Suppressor macrophage treated with lipopolysaccharide for 1 hour (primary cell): ENCODE measurements around the gene EVX2.
A peak's percentile ranks its signal among the peaks of the same experiment; 100 is the strongest.

ENCODE experiments used
- DNase-seq, 3 donors: peaks; one replicate each; pipeline ENCODE4 v3.0.0-alpha.2; 2020 to 2022

EVX2 gene

DNA sequence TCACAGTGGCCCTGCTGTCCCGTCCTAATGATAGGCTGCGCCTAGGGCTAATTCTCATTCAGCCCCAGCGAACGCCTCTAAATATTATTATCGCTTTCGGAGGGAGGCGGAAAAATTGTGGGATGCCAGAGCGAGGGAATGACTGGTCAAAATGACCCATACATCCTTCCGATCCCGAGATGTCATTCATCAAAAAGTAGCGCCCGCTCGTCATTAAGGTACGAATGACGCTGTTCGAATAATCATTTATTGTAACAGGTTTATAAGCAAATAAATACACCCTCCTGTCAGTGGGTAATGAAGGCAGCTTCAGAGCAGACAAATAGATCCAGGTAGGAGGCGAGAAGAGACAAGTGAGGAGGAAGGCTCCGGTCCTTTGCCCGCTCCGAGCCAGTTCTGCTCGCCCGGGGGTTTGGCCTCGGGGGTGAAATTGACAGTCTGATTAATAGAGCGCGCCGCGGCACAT, at the start of gene EVX2:
EVX2 (minus strand) TSS at position 167 of the 466 bp plus-strand sequence. CDS start 186 bp downstream, outside the sequence.
- no peak for DNase-seq

DNA sequence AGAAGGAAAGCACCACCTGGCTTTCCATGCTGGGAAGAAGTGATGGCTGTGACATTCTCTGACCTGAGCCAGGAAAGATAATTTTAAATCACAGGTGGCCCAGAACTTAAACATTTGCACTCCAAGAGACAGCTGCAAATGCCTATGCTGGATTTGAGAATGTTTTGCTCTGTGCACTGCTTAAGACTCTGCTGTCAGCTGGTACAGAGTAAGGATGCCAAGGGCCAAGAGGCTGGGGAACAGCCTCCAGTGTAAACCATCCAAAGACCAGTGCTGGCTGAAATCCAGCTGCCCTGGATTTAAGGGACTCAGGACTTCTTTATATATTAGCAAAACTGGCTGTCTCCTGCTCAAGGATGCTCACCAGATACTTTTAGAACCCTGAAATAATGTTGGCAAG, 49.6 kb upstream of the EVX2 start:
- no peak for DNase-seq

DNA sequence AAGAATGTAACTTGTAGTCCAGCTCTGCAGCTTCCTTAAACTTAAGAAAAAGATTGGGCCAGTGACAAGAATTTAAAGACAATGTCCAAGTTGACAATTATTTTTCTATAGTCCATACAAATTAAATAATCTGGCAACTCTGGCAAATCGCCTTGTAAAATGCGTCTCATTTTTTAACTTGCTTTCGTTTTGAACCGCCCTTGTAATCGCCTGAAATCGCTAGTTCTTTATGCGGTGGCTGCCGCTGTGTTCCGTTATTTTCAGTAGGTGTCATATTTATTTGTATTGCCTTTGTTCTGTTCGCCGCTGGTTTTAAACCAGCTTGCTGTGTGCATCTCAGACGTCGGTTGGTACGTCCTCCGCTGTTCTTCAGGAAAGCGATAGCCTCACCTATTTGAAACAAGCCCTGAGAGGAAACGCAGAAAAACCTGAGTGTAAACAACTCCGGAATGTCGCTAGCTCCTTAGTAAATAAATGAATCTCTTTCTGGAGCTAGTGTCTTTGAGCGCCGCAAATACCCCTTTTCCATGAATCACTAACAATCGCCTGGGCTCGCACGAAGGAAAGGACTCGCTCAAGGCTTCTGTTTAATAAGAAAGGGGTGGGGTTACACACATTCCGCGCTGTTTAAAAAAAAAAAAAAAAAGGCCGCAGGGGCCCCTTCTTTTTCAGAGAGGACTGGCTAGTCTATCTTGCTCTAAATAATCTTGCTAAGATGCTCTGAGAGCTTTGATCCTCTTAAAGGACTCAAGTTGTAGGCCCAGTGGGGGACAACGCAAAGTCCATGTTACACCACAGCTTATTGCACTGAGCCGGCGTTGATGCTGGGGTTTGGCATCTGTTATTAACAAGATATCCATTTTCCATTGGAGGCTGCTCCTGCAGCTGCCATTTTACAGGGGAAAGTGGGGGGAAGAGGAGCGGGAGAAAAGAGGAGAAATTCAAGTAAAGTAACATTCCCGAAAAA, 48.7 kb upstream of the EVX2 start:
- DNase-seq = peak; percentile 38 to 49 (median 45)

GRCh38 chr2:176131848-176132158, 48.0 kb upstream of the EVX2 start:
- no peak for DNase-seq

GRCh38 chr2:176130957-176131847, 47.4 kb upstream of the EVX2 start:
- no peak for DNase-seq

DNA sequence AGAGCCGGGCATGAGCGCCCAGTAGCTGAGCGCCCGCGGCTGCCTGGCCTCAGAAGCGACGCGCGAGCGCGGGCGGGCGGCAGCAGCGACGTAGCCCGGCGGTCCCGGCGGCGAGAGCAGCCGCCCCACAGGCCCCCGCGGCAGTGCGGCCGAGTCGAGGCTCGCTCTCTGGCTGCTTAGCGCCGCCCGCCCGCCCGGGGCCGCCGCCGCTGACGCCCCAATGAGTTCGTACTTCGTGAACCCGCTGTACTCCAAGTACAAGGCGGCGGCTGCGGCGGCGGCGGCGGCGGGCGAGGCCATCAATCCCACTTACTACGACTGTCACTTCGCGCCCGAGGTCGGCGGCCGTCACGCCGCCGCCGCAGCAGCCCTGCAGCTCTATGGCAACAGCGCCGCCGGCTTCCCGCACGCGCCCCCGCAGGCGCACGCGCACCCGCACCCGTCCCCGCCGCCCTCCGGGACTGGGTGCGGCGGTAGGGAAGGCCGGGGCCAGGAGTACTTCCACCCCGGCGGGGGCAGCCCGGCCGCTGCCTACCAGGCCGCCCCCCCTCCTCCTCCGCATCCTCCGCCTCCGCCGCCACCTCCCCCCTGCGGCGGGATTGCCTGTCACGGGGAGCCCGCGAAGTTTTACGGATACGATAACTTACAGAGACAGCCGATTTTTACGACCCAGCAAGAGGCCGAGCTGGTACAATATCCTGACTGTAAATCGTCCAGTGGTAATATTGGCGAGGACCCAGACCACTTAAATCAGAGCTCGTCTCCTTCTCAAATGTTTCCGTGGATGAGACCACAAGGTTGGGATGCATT, 46.6 kb upstream of the EVX2 start:
- peak in 2 of 3 donors; percentile 49 to 59 for DNase-seq

DNA sequence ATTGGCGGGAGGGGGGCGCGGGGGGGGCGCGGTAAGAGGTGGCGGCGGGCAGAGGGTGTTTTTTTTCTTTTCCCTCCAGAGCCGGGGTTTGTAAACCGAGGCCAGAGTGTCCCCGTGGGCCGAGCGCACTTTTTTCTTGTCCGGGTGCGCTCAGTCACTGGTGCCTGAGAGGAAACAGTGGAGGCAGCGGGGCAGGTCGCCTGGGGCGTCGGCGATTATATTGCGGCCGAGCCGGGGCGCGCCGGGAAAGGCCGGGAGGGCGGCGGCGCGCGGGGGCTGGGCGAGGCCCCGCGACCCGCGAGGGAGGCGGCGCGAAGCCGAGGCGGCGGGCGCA, 46.0 kb upstream of the EVX2 start:
- DNase-seq = no peak

DNA sequence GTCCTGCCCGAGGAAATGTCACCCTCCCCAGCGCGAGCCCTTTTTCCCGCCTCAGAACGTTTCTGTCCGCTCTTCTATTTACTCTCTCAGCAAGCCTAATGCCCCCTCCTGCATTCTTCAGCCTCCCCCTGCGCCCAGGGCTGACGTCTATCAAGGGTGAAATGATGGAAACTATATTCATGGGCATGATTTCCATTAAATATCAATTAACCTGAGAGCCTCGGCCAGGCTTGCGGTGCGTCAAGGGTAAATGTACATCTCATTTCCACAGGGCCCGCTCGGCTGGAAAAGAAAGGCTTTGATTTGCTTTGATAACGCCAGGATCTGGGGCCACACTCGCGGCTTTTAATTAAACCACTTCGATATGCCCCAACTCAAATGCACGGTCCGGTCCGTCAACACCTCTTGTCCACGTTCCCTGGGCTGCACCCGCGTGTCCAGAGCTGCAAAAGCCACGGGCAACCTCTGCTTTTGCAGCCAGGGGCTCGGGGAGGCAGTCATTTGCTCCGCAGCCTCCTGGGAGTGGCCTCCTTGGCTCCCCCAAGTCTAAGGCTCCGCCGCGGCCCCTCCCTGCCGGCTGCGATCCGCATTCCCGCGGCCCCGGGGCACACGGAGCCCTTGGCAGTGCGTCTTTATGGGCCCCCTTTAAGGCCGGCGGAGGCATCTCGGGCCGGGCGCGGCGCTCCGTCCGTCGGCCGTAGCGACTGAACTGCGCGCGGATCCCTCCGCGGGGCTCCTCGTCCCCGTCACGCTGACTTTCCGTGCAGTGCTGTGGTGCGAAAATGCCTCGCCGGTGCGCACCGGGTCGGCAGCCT, 45.4 kb upstream of the EVX2 start, which contains the start of gene HOXD8:
HOXD8 (plus strand) TSS at position 724 of the 815 bp plus-strand sequence. CDS start 662 bp downstream, outside the sequence.
- peak; percentile 41 to 69 (median 49) for DNase-seq

DNA sequence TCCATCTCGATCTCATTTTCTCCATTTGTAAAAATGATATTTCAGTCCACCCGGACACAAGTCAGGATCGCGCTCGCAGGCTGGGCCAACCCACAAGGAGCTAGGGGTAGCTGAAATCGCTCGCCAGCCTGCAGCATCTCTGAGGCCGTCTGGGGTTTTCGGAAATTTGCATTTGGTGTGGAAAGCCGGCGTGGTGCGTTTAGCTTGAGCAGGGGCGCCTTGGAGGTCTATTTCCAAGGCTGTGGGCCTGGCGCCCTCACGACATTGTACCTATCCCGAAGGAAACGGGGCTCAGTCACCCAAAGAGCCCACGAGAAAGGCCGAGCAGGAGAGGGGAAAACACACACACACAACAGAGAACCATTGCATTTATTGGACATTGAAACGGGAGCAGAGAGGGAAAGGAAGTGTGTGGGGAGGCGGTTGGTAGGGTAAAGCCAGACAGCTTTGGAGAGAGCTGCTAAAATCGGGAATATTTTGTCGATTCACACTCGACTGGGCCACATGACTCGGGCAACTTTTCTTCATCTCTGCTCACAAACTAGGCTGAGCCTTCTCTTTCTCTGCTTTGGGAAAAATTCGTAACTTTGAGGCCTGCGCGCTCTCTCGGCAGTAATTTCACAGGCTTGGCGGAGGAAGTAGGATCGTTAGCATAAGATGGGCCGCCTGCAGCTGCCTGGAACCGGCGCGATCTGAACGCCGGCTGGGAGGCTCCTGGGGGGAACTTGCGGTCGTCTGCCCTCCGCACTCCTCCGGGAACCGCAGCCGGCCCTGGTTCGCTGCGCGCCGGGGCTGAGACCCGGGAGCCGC, 44.6 kb upstream of the EVX2 start:
- no peak for DNase-seq

DNA sequence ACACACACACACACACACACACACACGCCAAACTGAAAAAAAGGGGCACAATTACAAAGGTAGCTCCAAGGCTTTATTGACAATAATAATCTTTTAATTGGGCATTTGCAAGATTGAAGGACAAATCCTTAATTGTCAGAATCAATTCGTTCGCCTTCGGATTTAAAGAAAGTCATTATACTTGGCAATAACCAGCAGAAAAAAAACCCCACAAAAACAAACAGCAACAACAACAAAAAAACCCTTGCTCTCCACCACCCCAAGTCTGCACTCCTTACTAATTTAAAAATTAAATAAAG, 44.0 kb upstream of the EVX2 start:
- DNase-seq = no peak

GRCh38 chr2:176126929-176127773, 43.4 kb upstream of the EVX2 start:
- peak; percentile 80 to 87 (median 86) for DNase-seq

DNA sequence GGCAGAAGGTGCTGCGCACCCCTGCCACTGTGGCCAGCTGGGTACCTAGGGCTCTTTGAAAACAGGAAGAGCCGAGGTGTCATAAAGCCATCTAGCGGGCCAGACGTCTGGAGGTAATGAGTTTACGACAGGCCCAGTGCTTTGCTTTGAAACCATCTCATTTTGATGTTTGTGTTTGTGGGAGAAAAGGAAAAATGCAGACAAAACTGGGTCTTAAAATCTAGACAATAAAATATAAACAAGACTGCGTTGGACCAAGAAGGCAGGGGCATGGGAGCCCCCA, 42.0 kb upstream of the EVX2 start:
- no peak for DNase-seq

DNA sequence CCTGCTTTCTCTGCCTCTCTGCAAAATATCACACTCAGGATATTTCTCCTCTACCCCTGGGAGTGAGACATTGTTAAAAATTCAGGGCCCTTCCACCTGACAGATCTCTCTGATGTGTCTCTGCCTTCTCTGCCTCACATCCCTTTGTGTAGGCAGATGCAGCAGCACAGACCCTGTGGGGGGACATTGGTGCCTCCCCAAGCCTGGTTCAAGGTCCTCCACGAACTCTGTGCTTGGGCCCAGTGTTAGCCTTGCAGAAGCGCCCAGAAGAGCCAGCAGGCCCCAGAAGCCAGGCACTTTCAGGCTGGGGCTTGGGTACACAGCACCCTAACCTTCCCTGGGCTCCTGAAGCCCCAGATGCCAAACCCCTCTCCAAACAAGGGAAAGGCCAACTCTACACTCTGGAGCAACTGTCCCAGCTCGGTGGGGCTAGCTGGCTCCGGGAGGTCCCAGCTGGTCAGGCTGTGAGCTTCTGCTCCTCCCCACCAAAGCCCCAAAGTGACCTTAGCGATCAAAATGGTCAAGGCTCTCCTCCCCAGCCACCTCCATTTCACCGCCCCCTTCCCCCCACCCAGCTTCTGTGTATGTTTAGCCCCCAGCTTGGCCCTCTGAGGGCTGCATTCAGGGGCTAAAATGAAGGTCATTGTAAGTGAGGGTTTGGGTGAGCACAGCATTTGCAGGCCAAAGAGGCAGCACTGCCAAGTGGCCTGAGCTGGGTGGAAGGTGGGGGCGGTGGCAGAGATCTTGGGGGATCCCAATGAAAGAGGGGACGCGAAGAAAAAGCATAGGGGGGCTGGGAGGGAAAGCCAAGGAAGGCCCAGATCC, 41.4 kb upstream of the EVX2 start:
- DNase-seq = no peak

GRCh38 chr2:176124110-176124946, 40.6 kb upstream of the EVX2 start:
- no peak for DNase-seq

DNA sequence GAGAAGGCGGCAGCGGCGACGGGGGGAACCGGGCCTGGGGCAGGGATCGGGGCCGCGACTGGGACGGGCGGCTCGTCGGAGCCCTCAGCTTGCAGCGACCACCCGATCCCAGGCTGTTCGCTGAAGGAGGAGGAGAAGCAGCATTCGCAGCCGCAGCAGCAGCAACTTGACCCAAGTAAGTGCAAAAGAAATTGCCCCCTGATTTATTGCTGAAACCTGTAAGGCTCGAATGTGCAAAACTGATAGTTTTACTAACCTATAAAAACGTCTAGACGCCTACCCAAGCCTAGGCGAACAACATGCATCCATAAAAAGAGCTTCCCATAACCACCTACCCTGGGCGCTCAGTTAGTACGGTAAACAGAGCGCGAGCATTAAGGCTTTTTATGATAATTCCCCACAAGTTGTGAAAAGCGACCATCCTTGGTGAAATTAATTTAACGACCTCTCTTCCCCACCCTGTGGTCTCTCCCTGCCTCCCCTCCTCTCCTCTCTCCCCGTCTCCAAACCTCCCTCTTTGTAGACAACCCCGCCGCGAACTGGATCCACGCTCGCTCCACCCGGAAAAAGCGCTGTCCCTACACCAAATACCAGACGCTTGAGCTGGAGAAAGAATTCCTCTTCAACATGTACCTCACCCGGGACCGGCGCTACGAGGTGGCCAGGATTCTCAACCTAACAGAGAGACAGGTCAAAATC, 39.8 kb upstream of the EVX2 start:
- no peak for DNase-seq

- peak in 2 of 3 donors; percentile 38 to 47 for DNase-seq
Measured at GRCh38 chr2:176122683-176123410, 39.1 kb upstream of the EVX2 start, which contains the start of gene HOXD9. TSS of gene HOXD9 (plus strand) at chr2:176122719. CDS start at chr2:176122769, 50 bp downstream.
